Measurements from ENCODE around the gene CERS6.

CERS6 gene

GRCh38 chr2:168713325-168713724 is 257.3 kb downstream of the CERS6 start:
- TF ChIP-seq CTCF (IDR thresholded peaks at IDR 0.05; ENCODE audit: control insufficient read depth, insufficient read depth, low read depth, low read length, missing control alignments): no peak

DNA sequence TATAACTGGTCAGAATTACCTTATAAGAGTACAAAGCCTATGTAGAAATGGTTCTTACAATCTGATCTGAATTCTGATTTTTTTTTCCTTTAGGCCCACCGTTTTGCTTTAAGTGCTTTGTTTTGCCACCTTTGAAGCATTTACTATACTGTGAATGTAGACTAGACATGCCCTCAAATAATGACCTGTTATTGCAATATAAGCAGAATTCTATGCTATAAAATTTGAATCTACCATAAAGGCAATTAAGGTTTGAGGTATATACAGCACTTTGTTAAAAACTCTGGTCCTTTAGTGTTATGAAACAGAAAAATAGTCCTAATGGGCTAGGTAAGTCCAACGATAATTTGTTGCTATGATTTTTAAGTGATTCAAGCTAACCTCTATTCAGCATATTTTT is 259.8 kb downstream of the CERS6 start:
- H3K4me3 ChIP-seq (ENCODE audit: control insufficient read depth, low read depth, low read length): no peak overlapping the region
- DNase-seq (ENCODE audit: low read depth): no peak
- TF ChIP-seq CTCF (IDR thresholded peaks at IDR 0.05; ENCODE audit: control insufficient read depth, insufficient read depth, low read depth, low read length, missing control alignments): no peak

More at GRCh38 chr2:168713325-168713724, 257.3 kb downstream of the CERS6 start:
- no peak overlapping the region for H3K4me3 ChIP-seq (ENCODE audit: control insufficient read depth, low read depth, low read length)
- no peak for DNase-seq (ENCODE audit: low read depth)

DNA sequence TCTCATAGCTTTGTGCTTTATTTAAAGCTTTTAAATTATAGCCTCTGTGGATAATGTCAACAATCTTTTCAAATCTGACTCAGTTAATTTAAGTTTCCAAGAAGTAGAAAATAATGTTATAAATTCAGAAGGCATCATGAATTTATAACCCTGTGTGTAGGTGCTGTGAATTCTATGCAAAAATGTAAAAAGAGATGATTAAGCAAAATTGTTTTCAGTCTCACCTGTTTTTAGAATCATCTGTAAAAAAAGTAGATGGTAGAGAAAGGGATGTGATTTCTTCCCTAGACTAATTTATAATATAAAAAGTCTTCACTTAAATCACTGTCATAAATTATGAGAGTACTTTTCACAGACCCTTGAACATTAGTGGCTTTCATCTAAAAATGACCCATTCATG is 260.8 kb downstream of the CERS6 start:
- no peak for TF ChIP-seq CTCF (IDR thresholded peaks at IDR 0.05; ENCODE audit: control insufficient read depth, insufficient read depth, low read depth, low read length, missing control alignments)
- H3K4me3 ChIP-seq (ENCODE audit: control insufficient read depth, low read depth, low read length): no peak overlapping the region
- DNase-seq (ENCODE audit: low read depth): no peak

GRCh38 chr2:168717790-168718502 is 261.9 kb downstream of the CERS6 start:
- H3K4me3 ChIP-seq (ENCODE audit: control insufficient read depth, low read depth, low read length): no peak overlapping the region
- no peak for DNase-seq (ENCODE audit: low read depth)
- no peak for TF ChIP-seq CTCF (IDR thresholded peaks at IDR 0.05; ENCODE audit: control insufficient read depth, insufficient read depth, low read depth, low read length, missing control alignments)

DNA sequence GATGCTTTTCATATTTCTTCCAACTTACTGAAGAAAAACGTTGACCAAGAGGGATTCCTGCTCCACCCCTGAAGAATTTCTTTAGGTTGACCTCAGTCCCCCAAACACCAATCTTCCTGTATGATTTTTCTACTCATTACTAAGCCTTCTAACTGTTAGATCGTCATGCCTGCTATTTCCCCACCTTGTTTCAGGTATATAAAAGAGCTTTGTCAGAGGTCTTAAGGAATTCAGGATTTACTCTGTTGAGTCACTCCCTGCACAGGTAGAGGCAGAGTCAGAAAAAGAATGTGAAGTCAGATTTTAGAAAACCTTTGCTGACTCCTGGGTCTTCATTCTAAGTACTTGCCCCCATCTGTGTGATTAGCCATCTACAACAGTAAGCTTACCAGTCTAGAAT is 262.6 kb downstream of the CERS6 start:
- no peak for TF ChIP-seq CTCF (IDR thresholded peaks at IDR 0.05; ENCODE audit: control insufficient read depth, insufficient read depth, low read depth, low read length, missing control alignments)
- no peak overlapping the region for H3K4me3 ChIP-seq (ENCODE audit: control insufficient read depth, low read depth, low read length)
- no peak for DNase-seq (ENCODE audit: low read depth)

- TF ChIP-seq CTCF (IDR thresholded peaks at IDR 0.05; ENCODE audit: control insufficient read depth, insufficient read depth, low read depth, low read length, missing control alignments): no peak
- DNase-seq (ENCODE audit: low read depth): no peak
- H3K4me3 ChIP-seq (ENCODE audit: control insufficient read depth, low read depth, low read length): no peak overlapping the region
Observed at GRCh38 chr2:168719446-168719845, 263.4 kb downstream of the CERS6 start.
